Common myeloid progenitor, CD34-positive (primary cell): ENCODE results near the gene ADIPOR2.
A peak's percentile ranks its signal among the peaks of the same experiment; 100 is the strongest.

Experiments
- CTCF ChIA-PET: fragments of 350-600 bp; sonication (Branson Sonifier 250); formaldehyde crosslinking; loops from one replicate; lab custom pipeline; 2021; ENCODE audit warnings: antibody characterized with exemption; lab: Charles Lee
- POLR2A ChIA-PET: fragments of 350-600 bp; sonication (Branson Sonifier 250); formaldehyde crosslinking; loops from one replicate; lab custom pipeline; 2021; ENCODE audit warnings: antibody characterized with exemption; lab: Charles Lee
- DNase-seq, 3 donors: peaks; one replicate each; pipeline versions ENCODE4 v3.0.0 to v3.0.0-alpha.2; 2013
- H3K27ac ChIP-seq, 2 experiments: 1 replicate in 1 of 2; 2 replicates in 1 of 2; pipeline ENCODE4 v1.7.0; 2013; ENCODE audit warnings: inconsistent platforms in 2 of 2, low read length in 2 of 2, mild to moderate bottlenecking in 2 of 2, low read depth in 1 of 2, moderate library complexity in 1 of 2; ENCODE audit not compliant: severe bottlenecking in 2 of 2, insufficient read depth in 1 of 2, poor library complexity in 1 of 2
- H3K27me3 ChIP-seq, 5 experiments: replicated peaks in 2 of 5; 1 replicate in 3 of 5; 2 replicates in 2 of 5; pipeline versions ENCODE4 v1.6.1 to v1.7.0; 2013; ENCODE audit warnings: low read length in 4 of 5, mild to moderate bottlenecking in 2 of 5, moderate library complexity in 2 of 5, inconsistent platforms in 1 of 5; ENCODE audit not compliant: insufficient read depth in 5 of 5, control insufficient read depth in 4 of 5
- H3K36me3 ChIP-seq, 4 experiments: 1 replicate in 2 of 4; 2 replicates in 2 of 4; pipeline versions ENCODE4 v1.6.1 to v1.7.0; 2013; ENCODE audit warnings: low read length in 3 of 4, control low read depth in 1 of 4, mild to moderate bottlenecking in 1 of 4; ENCODE audit not compliant: control insufficient read depth in 4 of 4, insufficient read depth in 4 of 4
- H3K4me1 ChIP-seq, 4 experiments: 1 replicate in 3 of 4; 2 replicates in 1 of 4; pipeline versions ENCODE4 v1.6.1 to v1.7.1; 2013; ENCODE audit warnings: low read length in 3 of 4, mild to moderate bottlenecking in 3 of 4, control low read depth in 1 of 4, inconsistent platforms in 1 of 4, moderate library complexity in 1 of 4; ENCODE audit not compliant: control insufficient read depth in 4 of 4, insufficient read depth in 4 of 4; ENCODE audit errors: control extremely low read depth in 1 of 4
- H3K4me3 ChIP-seq, 7 experiments: 1 replicate in 4 of 7; 2 replicates in 3 of 7; pipeline versions ENCODE4 v1.5.1 to v1.7.0; 2013; ENCODE audit warnings: mild to moderate bottlenecking in 7 of 7, low read length in 6 of 7, moderate library complexity in 6 of 7, inconsistent platforms in 2 of 7, low read depth in 2 of 7, control low read depth in 1 of 7; ENCODE audit not compliant: insufficient read depth in 4 of 7, control insufficient read depth in 1 of 7; ENCODE audit errors: extremely low read depth in 1 of 7
- H3K9me3 ChIP-seq, 5 experiments: 1 replicate in 4 of 5; 2 replicates in 1 of 5; pipeline versions ENCODE4 v1.6.1 to v1.7.1; 2013; ENCODE audit warnings: low read length in 4 of 5, mild to moderate bottlenecking in 2 of 5, inconsistent platforms in 1 of 5, low read depth in 1 of 5, moderate library complexity in 1 of 5; ENCODE audit not compliant: control insufficient read depth in 4 of 5, insufficient read depth in 2 of 5; ENCODE audit errors: control extremely low read depth in 1 of 5
- WGBS: methylation state at CpG from one replicate; pipeline ENCODE4 v1.1.5; 2013; ENCODE audit not compliant: insufficient coverage; 5-methylcytosine and 5-hydroxymethylcytosine counted together

The ADIPOR2 gene

DNA sequence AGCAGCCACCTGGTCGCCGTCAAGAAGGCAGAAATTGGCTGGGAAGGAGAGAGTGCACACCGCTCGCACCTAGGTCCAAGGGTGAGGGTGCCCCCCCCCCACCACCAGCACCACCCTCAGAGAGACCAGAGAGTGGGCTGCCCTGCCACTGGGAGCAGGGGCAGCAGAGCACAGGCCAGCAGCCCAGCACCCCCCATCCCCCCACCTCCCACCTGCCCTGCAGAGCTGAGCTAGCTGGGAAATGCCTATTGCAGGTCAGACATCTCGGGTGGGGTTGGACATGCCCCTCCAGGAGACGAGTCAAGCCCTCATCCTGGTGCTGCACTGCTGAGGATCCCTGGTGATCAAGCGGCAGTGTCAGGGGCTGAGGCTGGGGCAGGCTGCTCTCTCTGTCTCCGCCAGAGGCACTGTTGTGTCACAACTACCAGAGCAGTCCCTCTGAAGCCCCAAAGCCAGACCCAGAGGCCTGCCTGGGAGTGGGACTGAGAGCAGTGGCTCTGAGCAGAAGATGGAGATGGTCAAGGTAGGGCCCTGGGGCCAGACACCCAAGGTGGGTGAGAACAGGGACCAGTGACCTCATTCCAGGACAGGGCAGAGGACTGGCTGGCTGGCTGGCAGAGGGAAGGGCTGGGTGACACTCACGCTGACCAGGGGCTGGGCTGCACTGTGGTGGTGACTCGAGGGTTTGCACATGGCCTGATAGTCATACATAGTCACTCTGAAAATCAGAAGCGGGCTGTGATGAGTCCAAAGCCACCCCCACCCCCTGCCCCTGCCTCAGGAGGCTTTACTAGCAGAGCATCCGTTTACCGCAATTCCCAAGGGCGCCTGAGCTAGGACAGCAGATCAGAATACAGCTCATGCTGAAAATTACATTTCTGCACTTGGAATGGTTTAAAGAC, 109.8 kb downstream of the ADIPOR2 start:
- no peaks in the 10 kb centered on the region for H3K9me3 ChIP-seq
- H3K27me3 ChIP-seq: no peaks in the 10 kb centered on the region
- peak in 1 of 3 donors; percentile 52 for DNase-seq
- 85% methylated on average over 10 of the region's 14 CpGs for WGBS
- CTCF ChIA-PET: interaction anchor here (0.8 to 6.8 kb wide), 3 partner anchors 8 to 139 kb away, joined by 3 to 36 read pairs (median 3); no protein-coding TSS in a partner anchor
- H3K36me3 ChIP-seq: no peaks in the 10 kb centered on the region
- H3K4me1 ChIP-seq: peaks cover 0 to 19% (median 17%) of the 10 kb centered on the region in 4 experiments
- H3K4me3 ChIP-seq: no peak overlapping the region
- H3K27ac ChIP-seq: no peak overlapping the region
- POLR2A ChIA-PET: no interaction called here

DNA sequence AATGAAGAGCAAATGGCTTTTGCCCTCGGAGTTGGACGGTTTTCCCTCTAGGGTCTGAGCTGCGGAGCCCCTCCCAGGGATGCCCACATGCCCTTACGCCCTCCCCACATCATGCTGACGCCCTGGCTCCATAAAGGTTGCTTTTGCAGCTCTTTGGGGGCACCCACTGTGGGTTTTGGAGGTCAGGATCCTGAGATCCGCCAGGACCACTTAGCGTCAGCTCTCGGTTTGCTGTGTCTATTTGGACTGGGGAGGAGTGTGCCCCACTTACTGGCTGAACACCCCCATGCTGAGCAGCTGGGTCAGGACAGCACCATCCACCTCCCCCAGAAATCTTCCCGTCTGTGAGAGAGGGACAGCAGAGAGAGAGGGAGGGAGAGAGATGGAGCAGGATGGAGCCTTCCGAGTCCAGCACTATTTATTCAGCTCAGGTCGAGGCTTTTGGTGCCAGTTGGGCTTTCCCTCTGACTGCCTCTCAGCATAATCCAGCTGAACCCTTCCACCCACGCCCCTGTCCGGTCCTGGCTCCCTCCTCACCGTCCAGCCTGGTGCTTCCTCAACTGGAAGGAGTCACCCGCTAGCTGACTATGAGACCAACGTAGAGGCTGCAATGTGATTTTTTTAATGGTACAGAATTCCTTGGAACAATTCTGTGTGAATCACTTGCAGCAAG, 110.6 kb downstream of the ADIPOR2 start:
- Histone ChIP-seq H3K36me3 (no peaks in the 10 kb centered on the region), H3K9me3 (no peaks in the 10 kb centered on the region), H3K4me3 (no peak overlapping the region), H3K27ac (no peak overlapping the region), H3K4me1 (peaks cover 0 to 16% (median 12%) of the 10 kb centered on the region in 4 experiments), H3K27me3 (no peaks in the 10 kb centered on the region)
- ChIA-PET CTCF (interaction anchor here (0.8 to 6.8 kb wide), 3 partner anchors 9 to 138 kb away, joined by 3 to 36 read pairs (median 3); no protein-coding TSS in a partner anchor), POLR2A (no interaction called here)
- 92% methylated on average over 11 of the region's 16 CpGs for WGBS
- DNase-seq: no peak

DNA sequence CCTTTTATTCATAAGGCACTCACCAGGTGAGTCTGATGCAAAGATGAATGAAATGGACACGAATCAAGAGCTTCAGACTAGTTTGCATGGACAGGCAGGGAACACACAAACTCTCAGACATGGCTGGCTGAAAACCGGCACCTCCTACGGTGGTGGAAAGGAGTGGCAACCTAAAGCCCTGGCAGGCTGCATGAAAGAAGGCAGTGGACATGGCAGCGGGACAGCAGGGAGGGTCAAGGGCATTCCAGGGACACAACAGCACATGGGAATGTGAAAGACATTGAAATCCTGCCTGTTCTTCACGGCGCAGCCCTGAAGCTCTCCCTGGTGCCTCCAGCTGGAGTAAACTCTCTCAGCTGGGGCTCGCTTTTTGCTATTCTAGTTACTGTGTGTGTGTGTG, 112.9 kb downstream of the ADIPOR2 start:
- Histone ChIP-seq H3K27ac (no peak overlapping the region), H3K36me3 (no peaks in the 10 kb centered on the region), H3K27me3 (no peaks in the 10 kb centered on the region), H3K4me1 (peaks cover 0 to 9% (median 1%) of the 10 kb centered on the region in 4 experiments), H3K4me3 (no peak overlapping the region), H3K9me3 (no peaks in the 10 kb centered on the region)
- WGBS: 91% methylated on average over 5 of the region's 7 CpGs
- POLR2A ChIA-PET: no interaction called here
- CTCF ChIA-PET: interaction anchor here (0.7 to 6.8 kb wide), 5 partner anchors 9 to 177 kb away, joined by 3 to 36 read pairs (median 6); no protein-coding TSS in a partner anchor
- DNase-seq: no peak

DNA sequence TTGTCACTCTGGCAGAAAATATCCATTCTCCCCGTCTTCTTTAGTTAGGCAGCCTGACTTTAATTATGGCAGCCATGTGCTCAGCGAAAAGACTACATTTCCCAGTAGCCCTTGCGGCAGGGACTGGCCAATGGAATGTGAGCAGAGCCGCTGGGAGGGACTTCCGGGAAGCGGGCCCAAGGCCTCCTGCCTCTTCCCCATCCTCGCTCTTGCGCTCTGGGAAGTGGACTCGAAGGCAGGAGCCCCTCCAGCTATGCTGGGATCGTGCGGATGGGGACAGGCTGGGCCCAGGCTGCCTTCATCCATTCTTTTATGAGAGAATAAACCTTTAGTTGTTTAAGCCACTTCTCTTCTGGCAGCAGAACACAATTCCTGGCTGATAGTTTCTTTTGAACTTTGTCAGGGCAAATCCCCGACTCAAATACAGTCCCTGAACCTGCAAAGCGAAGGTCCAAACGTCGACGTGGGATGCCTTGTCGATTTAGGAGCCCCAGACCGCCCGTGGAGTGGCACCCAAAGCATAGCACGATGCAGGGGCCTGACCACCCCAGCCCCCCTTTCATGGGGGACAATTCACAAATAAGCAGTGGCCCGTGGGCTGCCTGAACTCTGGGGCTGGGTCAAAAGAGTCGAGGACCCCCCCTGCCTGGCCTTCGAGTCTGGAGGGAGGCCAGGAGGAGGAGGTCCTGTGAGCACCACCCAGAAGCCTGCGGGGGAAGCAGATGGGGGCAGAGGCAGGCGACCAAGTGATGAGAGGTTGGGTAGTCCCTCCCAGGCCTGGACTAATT, 113.9 kb downstream of the ADIPOR2 start:
- ChIA-PET POLR2A (no interaction called here), CTCF (interaction anchor here (1.5 to 6.8 kb wide), 3 partner anchors 9 to 135 kb away, joined by 6 to 36 read pairs (median 6); no protein-coding TSS in a partner anchor)
- no peaks in the 10 kb centered on the region for H3K36me3 ChIP-seq
- no peak overlapping the region for H3K27ac ChIP-seq
- peak overlapping the region in 1 of 7 experiments; percentile 19 for H3K4me3 ChIP-seq
- WGBS: 65% methylated on average over 23 of the region's 25 CpGs
- H3K4me1 ChIP-seq: peaks cover 0 to 17% (median 1%) of the 10 kb centered on the region in 4 experiments
- peak; percentile 82 to 86 (median 83) for DNase-seq
- H3K9me3 ChIP-seq: no peaks in the 10 kb centered on the region
- no peaks in the 10 kb centered on the region for H3K27me3 ChIP-seq

DNA sequence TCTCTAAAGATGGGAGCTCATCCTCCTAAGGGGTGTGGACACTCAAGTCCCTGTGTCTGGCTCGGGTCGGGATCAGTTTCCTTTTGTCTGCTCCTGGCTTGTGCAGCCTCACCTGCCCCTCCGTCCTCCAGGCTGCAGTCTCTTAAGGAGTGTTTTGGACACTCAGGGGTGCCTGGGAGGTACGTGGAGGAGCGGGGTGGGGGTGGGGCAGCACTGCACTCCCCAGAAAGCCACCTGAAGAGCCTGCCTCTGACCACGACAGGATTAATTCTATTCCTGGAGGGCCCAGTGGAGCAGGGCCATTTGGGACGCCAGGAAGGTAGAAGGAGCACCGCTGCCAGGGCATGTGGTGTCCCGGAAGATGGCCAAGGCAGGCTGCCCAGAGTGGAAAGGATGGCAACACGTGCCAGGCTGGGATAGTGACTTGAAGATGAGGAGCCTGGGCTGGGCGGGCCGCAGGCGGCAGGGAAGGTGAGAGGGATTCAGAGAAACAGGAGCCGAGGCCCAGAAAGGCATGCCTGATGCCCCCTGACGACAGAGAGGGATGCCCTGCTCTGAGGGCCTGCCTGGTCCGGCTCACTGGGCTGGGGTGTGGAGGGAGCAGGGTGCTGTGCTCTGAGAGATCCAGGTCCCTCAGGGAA, 114.7 kb downstream of the ADIPOR2 start:
- CTCF ChIA-PET: no interaction called here
- H3K27me3 ChIP-seq: no peaks in the 10 kb centered on the region
- peaks cover 0 to 17% (median 1%) of the 10 kb centered on the region in 4 experiments for H3K4me1 ChIP-seq
- H3K27ac ChIP-seq: no peak overlapping the region
- POLR2A ChIA-PET: interaction anchor here (0.6 kb wide), 1 partner anchor 148 kb away, joined by 4 read pairs; no protein-coding TSS in a partner anchor
- whole genome bisulfite sequencing: 98% methylated on average over 15 of the region's 16 CpGs
- no peaks in the 10 kb centered on the region for H3K9me3 ChIP-seq
- H3K36me3 ChIP-seq: no peaks in the 10 kb centered on the region
- no peak for DNase-seq
- H3K4me3 ChIP-seq: no peak overlapping the region

DNA sequence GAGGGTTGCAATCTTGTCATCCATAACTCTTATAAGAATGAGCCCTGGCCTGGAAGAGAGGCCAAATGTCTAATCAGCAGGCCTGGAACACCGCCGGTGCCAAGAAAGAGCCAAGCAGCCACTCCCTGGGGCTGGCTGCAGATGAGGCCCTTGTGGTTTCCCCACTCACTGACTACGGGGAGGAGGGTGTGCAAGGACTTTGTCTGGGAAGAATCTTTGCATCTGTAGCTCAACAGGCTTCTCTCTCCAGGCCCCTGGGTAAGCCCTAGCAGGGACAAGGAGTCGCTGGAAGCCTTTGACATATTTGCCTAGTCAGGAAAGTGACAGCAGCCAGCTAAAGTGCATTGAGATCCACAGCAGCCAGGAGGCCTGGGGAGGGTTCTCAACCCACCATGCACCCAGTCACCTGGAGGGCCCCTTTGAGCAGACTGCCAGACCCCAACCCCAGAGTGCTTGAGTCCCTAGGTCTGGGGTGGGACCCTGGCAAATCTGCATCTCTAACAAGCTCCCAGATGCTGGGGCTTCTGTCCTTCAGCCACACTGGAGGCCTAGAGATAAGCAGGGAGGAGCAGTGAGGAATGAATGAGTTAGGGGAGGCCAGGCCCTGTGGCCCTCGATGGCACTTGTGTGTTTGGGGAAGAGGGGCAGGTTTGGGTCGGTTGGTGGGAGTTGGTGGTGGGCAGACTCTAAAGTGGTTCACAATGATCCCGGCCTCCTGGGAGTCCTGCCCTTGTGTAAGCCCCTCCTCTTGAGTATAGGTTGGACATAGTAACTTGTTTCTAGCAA, 115.6 kb downstream of the ADIPOR2 start:
- H3K27me3 ChIP-seq: no peaks in the 10 kb centered on the region
- no peaks in the 10 kb centered on the region for H3K9me3 ChIP-seq
- H3K4me3 ChIP-seq: no peak overlapping the region
- H3K36me3 ChIP-seq: no peaks in the 10 kb centered on the region
- ChIA-PET POLR2A (interaction anchor here (0.6 kb wide), 1 partner anchor 147 kb away, joined by 4 read pairs; no protein-coding TSS in a partner anchor), CTCF (no interaction called here)
- WGBS: 85% methylated on average over 5 of the region's 7 CpGs
- H3K4me1 ChIP-seq: peaks cover 0 to 19% (median 2%) of the 10 kb centered on the region in 4 experiments
- no peak overlapping the region for H3K27ac ChIP-seq
- DNase-seq: no peak
